KMS-11 (cell line): ENCODE results near the gene YLPM1.

Experiments used
- H2AFZ ChIP-seq: fragments of 200-600 bp; sonication (generic); 2 replicates; pipeline ENCODE4 v1.6.1; 2016; ENCODE audit warnings: antibody characterized with exemption, mixed run types, low read depth
- H3K27ac ChIP-seq: fragments of 200-600 bp; sonication (generic); 2 replicates; pipeline ENCODE4 v1.6.1; 2016; ENCODE audit warnings: mild to moderate bottlenecking, mixed run types
- H3K27me3 ChIP-seq: fragments of 200-600 bp; sonication (generic); 2 replicates; pipeline ENCODE4 v1.6.1; 2017; ENCODE audit warnings: mild to moderate bottlenecking, low read depth, mixed run types, moderate library complexity; ENCODE audit not compliant: insufficient read depth
- H3K36me3 ChIP-seq: fragments of 200-600 bp; sonication (generic); 2 replicates; pipeline ENCODE4 v1.6.1; 2017; ENCODE audit warnings: mild to moderate bottlenecking, mixed run types; ENCODE audit not compliant: insufficient read depth
- H3K4me1 ChIP-seq: fragments of 200-600 bp; sonication (generic); 2 replicates; pipeline ENCODE4 v1.6.1; 2016; ENCODE audit warnings: mild to moderate bottlenecking, low read depth, mixed run types; ENCODE audit not compliant: poor library complexity, severe bottlenecking
- H3K4me2 ChIP-seq: fragments of 200-600 bp; sonication (generic); 2 replicates; pipeline ENCODE4 v1.7.0; 2016; ENCODE audit warnings: mild to moderate bottlenecking, mixed run types
- H3K4me3 ChIP-seq: fragments of 200-600 bp; sonication (generic); IDR thresholded peaks from 2 replicates; pipeline ENCODE4 v1.6.1; 2017; ENCODE audit warnings: low read depth, low read length, mixed read lengths; ENCODE audit not compliant: insufficient read depth
- H3K79me2 ChIP-seq: fragments of 200-600 bp; sonication (generic); 2 replicates; pipeline ENCODE4 v1.6.1; 2016; ENCODE audit warnings: low read depth, mixed run types; ENCODE audit not compliant: insufficient read depth
- H3K9ac ChIP-seq: fragments of 200-600 bp; sonication (generic); 2 replicates; pipeline ENCODE4 v1.6.1; 2016; ENCODE audit warnings: mild to moderate bottlenecking, mixed run types
- H4K20me1 ChIP-seq: fragments of 200-600 bp; sonication (generic); 2 replicates; pipeline ENCODE4 v1.6.1; 2016; ENCODE audit warnings: mild to moderate bottlenecking, mixed run types; ENCODE audit not compliant: insufficient read depth
- CTCF ChIP-seq: fragments of 200-600 bp; sonication (generic); conservative IDR thresholded peaks from 2 replicates; pipeline ENCODE4 v1.6.1; 2017; ENCODE audit warnings: low read depth, mild to moderate bottlenecking, antibody characterized with exemption, low read length, moderate library complexity, mixed read lengths

The YLPM1 gene

GRCh38 chr14:74871819-74872218 is 108.7 kb downstream of the YLPM1 start:
- H4K20me1 ChIP-seq: no peaks in the 10 kb centered on the region
- no peak overlapping the region for H3K27ac ChIP-seq
- H3K9ac ChIP-seq: no peak overlapping the region
- no peaks in the 10 kb centered on the region for H3K27me3 ChIP-seq
- H3K79me2 ChIP-seq: no peaks in the 10 kb centered on the region
- H3K4me1 ChIP-seq: no peaks in the 10 kb centered on the region
- H3K36me3 ChIP-seq: no peaks in the 10 kb centered on the region
- no peak for TF ChIP-seq CTCF
- no peak overlapping the region for H3K4me2 ChIP-seq
- H2AFZ ChIP-seq: no peak overlapping the region
- H3K4me3 ChIP-seq: no peak overlapping the region

- H2AFZ ChIP-seq: no peak overlapping the region
- H3K27ac ChIP-seq: no peak overlapping the region
- no peaks in the 10 kb centered on the region for H3K36me3 ChIP-seq
- no peaks in the 10 kb centered on the region for H3K4me1 ChIP-seq
- H3K4me2 ChIP-seq: no peak overlapping the region
- no peak overlapping the region for H3K9ac ChIP-seq
- TF ChIP-seq CTCF: no peak
- no peaks in the 10 kb centered on the region for H3K27me3 ChIP-seq
- no peaks in the 10 kb centered on the region for H3K79me2 ChIP-seq
- H4K20me1 ChIP-seq: no peaks in the 10 kb centered on the region
- no peak overlapping the region for H3K4me3 ChIP-seq
These were observed 112.1 kb downstream of the YLPM1 start for GRCh38 chr14:74875204-74875603.

- H3K4me3 ChIP-seq: no peak within 1 kb of the TSS
- no peaks in the 10 kb centered on the region for H3K36me3 ChIP-seq
- H3K4me2 ChIP-seq: no peak within 1 kb of the TSS
- no peak within 1 kb of the TSS for H2AFZ ChIP-seq
- no peaks in the 10 kb centered on the region for H3K79me2 ChIP-seq
- H3K9ac ChIP-seq: no peak within 1 kb of the TSS
- no peaks in the 10 kb centered on the region for H3K27me3 ChIP-seq
- no peak for TF ChIP-seq CTCF
- no peak within 1 kb of the TSS for H3K27ac ChIP-seq
- H4K20me1 ChIP-seq: no peaks in the 10 kb centered on the region
- peaks cover 4% of the 10 kb centered on the region for H3K4me1 ChIP-seq
These were observed 113.1 kb downstream of the YLPM1 start, which contains the start of gene PROX2 for GRCh38 chr14:74875941-74876913. Gene PROX2, minus strand, starts transcription at chr14:74876145. Its CDS starts 12,311 bp downstream, at chr14:74863834.

GRCh38 chr14:74879427-74880182 is 116.5 kb downstream of the YLPM1 start:
- Histone ChIP-seq H2AFZ (no peak overlapping the region), H3K4me2 (no peak overlapping the region), H3K79me2 (peaks cover 27% of the 10 kb centered on the region), H4K20me1 (no peaks in the 10 kb centered on the region), H3K36me3 (no peaks in the 10 kb centered on the region), H3K9ac (no peak overlapping the region), H3K4me3 (no peak overlapping the region), H3K27me3 (no peaks in the 10 kb centered on the region), H3K27ac (no peak overlapping the region), H3K4me1 (peaks cover 11% of the 10 kb centered on the region)
- no peak for TF ChIP-seq CTCF
